Parathyroid adenoma (tissue), 2 donors: Measurements from ENCODE around the gene CEACAM5.

ENCODE experiments used
- H2AFZ ChIP-seq: fragments of 300-600 bp; sonication (generic); one replicate; pipeline ENCODE4 v1.7.0; 2017; ENCODE audit warnings: antibody characterized with exemption, mild to moderate bottlenecking
- H3K27ac ChIP-seq: fragments of 300-600 bp; sonication (generic); one replicate; pipeline ENCODE4 v1.7.0; 2017
- H3K27me3 ChIP-seq: fragments of 300-600 bp; sonication (generic); one replicate; pipeline ENCODE4 v1.7.0; 2017; ENCODE audit warnings: low read length; ENCODE audit not compliant: control insufficient read depth, insufficient read depth
- H3K36me3 ChIP-seq: fragments of 300-600 bp; sonication (generic); one replicate; pipeline ENCODE4 v1.7.0; 2017; ENCODE audit warnings: low read length; ENCODE audit not compliant: control insufficient read depth, insufficient read depth
- H3K4me1 ChIP-seq: fragments of 300-600 bp; sonication (generic); one replicate; pipeline ENCODE4 v1.7.0; 2017; ENCODE audit warnings: control low read depth
- H3K4me2 ChIP-seq: fragments of 300-600 bp; sonication (generic); one replicate; pipeline ENCODE4 v1.7.0; 2017; ENCODE audit warnings: low read length
- H3K4me3 ChIP-seq: fragments of 300-600 bp; sonication (generic); one replicate; pipeline ENCODE4 v1.7.0; 2017; ENCODE audit warnings: low read depth, low read length
- H3K79me2 ChIP-seq: fragments of 300-600 bp; sonication (generic); one replicate; pipeline ENCODE4 v1.7.0; 2017; ENCODE audit warnings: control low read depth
- H3K9ac ChIP-seq: fragments of 300-600 bp; sonication (generic); one replicate; pipeline ENCODE4 v1.7.0; 2017; ENCODE audit warnings: mild to moderate bottlenecking
- H3K9me3 ChIP-seq: fragments of 300-600 bp; sonication (generic); one replicate; pipeline ENCODE4 v1.7.0; 2017; ENCODE audit warnings: low read length; ENCODE audit not compliant: control insufficient read depth
- TF ChIP-seq, protein P1 (sequence below): fragments of 300-600 bp; sonication (generic); IDR thresholded peaks from one replicate; pipeline ENCODE4 v1.7.0; 2017; ENCODE audit warnings: antibody characterized with exemption, mild to moderate bottlenecking
- donor health status: primary hyperparathyroidism.

Gene CEACAM5

DNA sequence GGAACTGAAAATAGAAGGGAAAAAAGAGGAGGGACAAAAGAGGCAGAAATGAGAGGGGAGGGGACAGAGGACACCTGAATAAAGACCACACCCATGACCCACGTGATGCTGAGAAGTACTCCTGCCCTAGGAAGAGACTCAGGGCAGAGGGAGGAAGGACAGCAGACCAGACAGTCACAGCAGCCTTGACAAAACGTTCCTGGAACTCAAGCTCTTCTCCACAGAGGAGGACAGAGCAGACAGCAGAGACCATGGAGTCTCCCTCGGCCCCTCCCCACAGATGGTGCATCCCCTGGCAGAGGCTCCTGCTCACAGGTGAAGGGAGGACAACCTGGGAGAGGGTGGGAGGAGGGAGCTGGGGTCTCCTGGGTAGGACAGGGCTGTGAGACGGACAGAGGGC, at the start of gene CEACAM5:
Gene CEACAM5 (plus strand): TSS at position 146 of the 400 bp plus-strand sequence. CDS start 106 bp downstream, at position 252.
- Histone ChIP-seq H3K4me3 (no peak within 1 kb of the TSS), H3K36me3 (no peaks in the 10 kb centered on the region), H3K9ac (no peak within 1 kb of the TSS), H3K4me1 (no peaks in the 10 kb centered on the region), H3K9me3 (no peaks in the 10 kb centered on the region), H3K4me2 (no peak within 1 kb of the TSS), H3K27me3 (no peaks in the 10 kb centered on the region), H2AFZ (no peak within 1 kb of the TSS), H3K79me2 (no peaks in the 10 kb centered on the region), H3K27ac (no peak within 1 kb of the TSS)
- TF ChIP-seq, protein P1, sequence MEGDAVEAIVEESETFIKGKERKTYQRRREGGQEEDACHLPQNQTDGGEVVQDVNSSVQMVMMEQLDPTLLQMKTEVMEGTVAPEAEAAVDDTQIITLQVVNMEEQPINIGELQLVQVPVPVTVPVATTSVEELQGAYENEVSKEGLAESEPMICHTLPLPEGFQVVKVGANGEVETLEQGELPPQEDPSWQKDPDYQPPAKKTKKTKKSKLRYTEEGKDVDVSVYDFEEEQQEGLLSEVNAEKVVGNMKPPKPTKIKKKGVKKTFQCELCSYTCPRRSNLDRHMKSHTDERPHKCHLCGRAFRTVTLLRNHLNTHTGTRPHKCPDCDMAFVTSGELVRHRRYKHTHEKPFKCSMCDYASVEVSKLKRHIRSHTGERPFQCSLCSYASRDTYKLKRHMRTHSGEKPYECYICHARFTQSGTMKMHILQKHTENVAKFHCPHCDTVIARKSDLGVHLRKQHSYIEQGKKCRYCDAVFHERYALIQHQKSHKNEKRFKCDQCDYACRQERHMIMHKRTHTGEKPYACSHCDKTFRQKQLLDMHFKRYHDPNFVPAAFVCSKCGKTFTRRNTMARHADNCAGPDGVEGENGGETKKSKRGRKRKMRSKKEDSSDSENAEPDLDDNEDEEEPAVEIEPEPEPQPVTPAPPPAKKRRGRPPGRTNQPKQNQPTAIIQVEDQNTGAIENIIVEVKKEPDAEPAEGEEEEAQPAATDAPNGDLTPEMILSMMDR = no peak

DNA sequence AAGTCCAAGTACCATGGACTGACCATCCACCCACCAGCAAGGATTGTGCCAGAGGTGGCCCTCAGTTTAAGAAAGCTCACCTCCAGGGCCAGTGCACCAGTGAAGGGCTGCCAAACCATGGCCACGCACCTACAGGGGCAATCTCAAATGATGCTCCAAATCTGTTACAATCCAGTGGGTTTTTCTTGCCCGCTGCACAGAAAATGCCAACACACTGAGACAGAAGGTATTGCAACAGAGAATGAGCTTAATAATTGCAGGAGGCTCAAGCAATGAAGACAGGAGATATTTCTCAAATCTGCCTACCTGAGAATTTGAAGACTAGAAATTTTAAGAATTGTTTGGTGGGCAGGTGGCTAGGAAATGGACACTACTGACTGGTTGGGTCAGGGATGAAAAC, 42.4 kb upstream of the CEACAM5 start:
- no peak overlapping the region for H2AFZ ChIP-seq
- H3K9me3 ChIP-seq = peaks cover 4% of the 10 kb centered on the region
- no peak overlapping the region for H3K4me2 ChIP-seq
- H3K79me2 ChIP-seq = no peaks in the 10 kb centered on the region
- H3K27me3 ChIP-seq = no peaks in the 10 kb centered on the region
- H3K27ac ChIP-seq = no peak overlapping the region
- H3K4me1 ChIP-seq = no peaks in the 10 kb centered on the region
- TF ChIP-seq, protein P1 = no peak
- H3K4me3 ChIP-seq = no peak overlapping the region
- no peak overlapping the region for H3K9ac ChIP-seq
- H3K36me3 ChIP-seq = no peaks in the 10 kb centered on the region

DNA sequence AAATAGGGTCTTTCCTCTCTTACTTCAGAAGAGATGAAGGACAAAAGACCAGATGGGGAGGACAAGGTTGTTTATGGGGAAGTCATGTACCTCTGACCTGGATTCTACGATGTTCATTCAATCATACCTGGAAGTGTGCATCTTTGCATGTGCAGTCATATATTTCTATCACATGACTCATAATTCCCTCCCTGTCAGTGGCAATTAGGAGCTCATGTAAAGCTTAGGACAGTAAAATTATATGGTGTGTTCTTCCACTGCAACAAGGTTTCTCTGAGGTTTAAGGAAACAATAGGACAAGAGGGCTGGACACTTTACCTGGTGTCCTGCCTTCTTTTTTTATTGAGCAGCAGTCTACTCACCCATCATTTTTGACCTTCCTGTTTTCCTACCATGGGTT, 40.1 kb upstream of the CEACAM5 start:
- Histone ChIP-seq H3K79me2 (no peaks in the 10 kb centered on the region), H3K27ac (no peak overlapping the region), H3K4me1 (no peaks in the 10 kb centered on the region), H2AFZ (no peak overlapping the region), H3K9ac (no peak overlapping the region), H3K4me3 (no peak overlapping the region), H3K9me3 (peaks cover 4% of the 10 kb centered on the region), H3K36me3 (no peaks in the 10 kb centered on the region), H3K4me2 (no peak overlapping the region), H3K27me3 (no peaks in the 10 kb centered on the region)
- TF ChIP-seq, protein P1 = no peak

DNA sequence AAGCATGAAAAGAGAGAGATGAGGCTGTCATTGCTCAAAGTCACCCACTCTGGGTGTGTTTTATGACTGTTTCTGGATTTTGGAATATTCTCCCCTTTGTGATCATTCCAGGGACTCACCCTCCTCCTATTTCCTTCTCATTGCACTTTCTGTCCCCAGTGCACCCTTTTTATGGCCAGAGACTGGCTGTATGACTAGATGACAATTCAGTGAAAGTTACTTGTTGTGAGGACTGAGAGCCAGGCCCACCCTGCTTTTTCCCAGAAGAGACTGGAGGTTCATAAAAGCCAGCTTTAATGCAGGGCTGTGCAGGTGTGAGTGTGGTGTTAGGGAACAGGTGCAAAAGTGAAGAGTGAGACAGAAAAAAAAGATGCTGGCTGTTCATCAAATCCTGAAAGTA, 37.7 kb upstream of the CEACAM5 start:
- Histone ChIP-seq H3K27me3 (no peaks in the 10 kb centered on the region), H3K79me2 (no peaks in the 10 kb centered on the region)
- TF ChIP-seq, protein P1 = no peak

DNA sequence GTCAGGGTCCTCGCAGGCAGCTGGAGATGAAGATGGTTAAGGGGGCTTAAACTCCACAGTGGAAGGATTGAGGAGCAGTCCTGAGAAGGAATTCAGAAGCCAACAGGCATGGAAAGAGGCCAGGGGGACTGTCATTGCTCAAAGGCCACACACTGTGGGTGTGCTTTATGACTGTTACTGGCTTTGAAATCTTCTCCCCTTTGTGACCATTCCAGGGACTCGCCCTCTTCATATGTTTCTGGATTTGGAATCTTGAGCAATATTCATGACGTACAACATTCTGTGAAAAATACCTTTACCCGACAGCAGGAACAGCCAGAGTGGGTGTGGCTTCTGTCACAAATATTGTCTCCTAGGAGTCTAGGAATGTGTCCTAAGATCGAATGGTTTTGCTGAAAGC, 36.9 kb upstream of the CEACAM5 start:
- Histone ChIP-seq H2AFZ (no peak overlapping the region), H3K4me2 (no peak overlapping the region), H3K9me3 (no peaks in the 10 kb centered on the region), H3K36me3 (no peaks in the 10 kb centered on the region), H3K9ac (no peak overlapping the region), H3K79me2 (no peaks in the 10 kb centered on the region), H3K4me1 (no peaks in the 10 kb centered on the region), H3K27ac (no peak overlapping the region), H3K27me3 (no peaks in the 10 kb centered on the region), H3K4me3 (no peak overlapping the region)
- TF ChIP-seq, protein P1 = no peak

More for the DNA sequence above, 37.7 kb upstream of the CEACAM5 start:
- H2AFZ ChIP-seq = no peak overlapping the region
- no peak overlapping the region for H3K9ac ChIP-seq
- no peak overlapping the region for H3K4me3 ChIP-seq
- no peak overlapping the region for H3K4me2 ChIP-seq
- H3K4me1 ChIP-seq = no peaks in the 10 kb centered on the region
- H3K9me3 ChIP-seq = peaks cover 4% of the 10 kb centered on the region
- no peaks in the 10 kb centered on the region for H3K36me3 ChIP-seq
- no peak overlapping the region for H3K27ac ChIP-seq
